Endometrial microvascular endothelial cells (primary cell): ENCODE data around the gene MAP4K2. TPM values are rescaled to one million over a fixed set of nuclear protein-coding genes. Genes with fewer than 3 reads are reported as not detected.

ENCODE experiments used
- in situ Hi-C: cut with HindIII; loops from 2 replicates; pipeline ENCODE4 v1.10.0; 2017; ENCODE audit warnings: low sequenced_read_pairs, low pct_unique_long_range_greater_than_20kb; ENCODE audit errors: inconsistent ontology term
- total RNA-seq: library from RNA; depleted of rRNA; stranded (reverse); fragments of >200 nt; gene quantifications from one replicate; pipeline ENCODE4 v1.2.3, GENCODE V29; 2015; ENCODE audit errors: inconsistent ontology term

MAP4K2 gene
- total RNA-seq, 1 donor from 2014 or later: 42.8 TPM

DNA sequence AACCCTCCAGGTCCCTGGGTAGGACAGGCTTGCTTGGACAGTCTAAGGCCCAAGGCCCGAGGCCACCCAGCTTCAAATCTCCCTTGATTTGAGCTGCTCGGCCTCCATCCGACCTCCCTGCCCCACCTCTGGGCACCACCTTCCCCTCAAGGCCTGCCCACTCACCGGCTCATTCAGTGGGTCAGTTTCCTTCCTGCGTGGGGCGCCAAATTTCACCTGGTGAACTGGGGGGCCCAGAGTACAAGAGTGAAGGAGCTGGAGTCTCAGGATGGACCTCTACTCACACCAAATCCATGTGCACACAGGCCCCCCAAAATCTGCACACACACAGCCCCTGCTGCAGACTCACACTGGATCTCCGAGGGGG is 3.8 kb downstream of the MAP4K2 start:
- in situ Hi-C loops: no loop called here

GRCh38 chr11:64796757-64797541 is 6.1 kb downstream of the MAP4K2 start:
- in situ Hi-C loops: no loop called here

DNA sequence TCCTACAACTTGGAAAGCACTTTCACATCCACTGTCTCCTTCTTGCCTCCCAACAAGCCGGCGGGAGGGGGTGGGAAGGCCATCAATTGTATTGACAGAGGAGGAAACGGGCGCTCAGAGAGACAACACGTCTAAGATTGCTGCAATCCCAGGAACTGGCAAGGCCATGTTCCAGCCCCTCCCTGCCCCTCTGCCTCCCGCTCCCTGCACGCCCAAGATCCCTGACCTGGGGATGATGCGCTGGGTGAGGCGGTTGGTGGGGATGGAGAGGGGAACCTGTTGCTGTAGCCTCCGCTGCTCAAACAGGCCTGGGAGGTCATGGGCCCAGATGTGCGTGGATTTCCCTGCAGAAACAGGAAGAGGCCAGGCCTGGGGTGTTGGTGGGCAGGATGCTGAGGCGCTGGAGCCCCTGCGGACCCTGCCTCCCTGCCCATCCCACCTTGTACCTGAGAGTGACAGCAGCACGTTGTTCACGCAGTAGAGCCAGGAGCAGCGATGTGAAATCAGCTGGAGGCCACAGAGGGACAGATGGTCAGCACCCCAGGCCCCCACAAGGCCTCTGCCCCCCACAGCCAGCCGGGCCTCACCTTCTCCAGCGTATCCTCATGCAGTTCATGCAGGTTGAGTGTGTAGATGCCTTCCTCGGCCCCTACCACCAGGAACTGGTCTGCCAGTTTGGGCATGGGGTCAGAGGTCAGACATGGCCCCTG is 6.8 kb downstream of the MAP4K2 start:
- in situ Hi-C loops: no loop called here

GRCh38 chr11:64794526-64794925 is 8.5 kb downstream of the MAP4K2 start:
- in situ Hi-C loops: no loop called here

DNA sequence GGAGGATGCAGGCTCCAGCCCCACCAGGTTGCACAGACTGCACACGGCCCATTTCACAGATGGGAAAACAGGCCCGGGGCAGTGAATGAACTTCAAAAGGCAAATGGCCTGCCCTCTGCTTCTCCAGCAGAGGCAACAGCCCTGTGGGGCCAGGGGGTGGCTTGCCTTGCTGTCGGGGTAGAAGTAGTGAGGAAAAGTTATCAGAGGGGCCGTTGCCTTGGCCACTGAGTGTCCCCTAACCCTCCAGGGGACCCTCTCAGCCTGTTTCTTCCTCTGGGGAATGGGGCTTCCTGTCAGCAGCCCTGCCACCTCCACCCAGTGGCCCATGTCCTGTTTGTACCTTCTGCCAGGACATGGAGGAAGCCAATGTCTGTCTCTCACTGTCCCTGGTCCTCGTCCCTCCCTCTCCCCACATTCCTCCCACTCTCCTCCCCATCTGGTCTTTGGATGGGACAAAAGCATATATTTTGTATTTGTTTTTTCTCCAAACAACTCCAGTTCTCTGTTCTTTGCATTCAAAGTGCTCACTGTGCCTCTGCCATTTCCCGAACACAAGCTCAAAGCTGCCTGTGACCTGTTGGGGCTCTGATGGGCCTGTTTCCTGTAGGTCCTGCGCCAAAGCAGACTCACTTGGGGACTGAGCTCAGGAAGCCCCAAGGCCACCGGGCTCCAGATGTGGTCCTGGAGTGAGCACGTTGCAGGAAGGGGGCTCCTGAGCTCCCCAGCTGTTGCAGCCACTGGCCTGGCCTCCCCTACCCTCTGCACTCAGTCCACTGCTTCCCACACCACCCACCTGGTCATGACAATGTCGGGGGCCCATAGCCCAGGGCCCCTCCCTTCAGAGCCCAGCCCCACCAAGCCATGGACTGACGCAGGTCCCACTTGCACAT is 9.5 kb downstream of the MAP4K2 start:
- in situ Hi-C loops: no loop called here

DNA sequence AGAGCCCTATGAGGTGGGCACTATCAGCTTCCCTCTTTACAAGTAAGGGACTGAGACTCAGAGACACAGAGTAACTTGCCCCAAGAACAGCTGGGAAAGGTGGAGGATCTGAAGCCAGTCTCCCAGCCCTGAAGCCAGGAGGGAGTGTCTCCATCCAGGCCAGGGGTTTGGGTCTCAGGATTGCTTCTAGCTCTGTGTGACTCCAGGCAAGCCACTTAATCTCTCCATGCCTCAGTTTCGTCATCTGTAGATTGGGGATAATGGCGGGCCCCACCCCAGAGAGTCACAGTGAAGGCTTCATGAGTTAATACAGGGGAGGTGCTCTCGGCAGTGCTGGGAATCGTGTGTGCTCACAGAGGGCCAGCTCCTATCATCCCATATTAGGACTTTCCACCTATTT is 10.5 kb downstream of the MAP4K2 start:
- in situ Hi-C loops: no loop called here

DNA sequence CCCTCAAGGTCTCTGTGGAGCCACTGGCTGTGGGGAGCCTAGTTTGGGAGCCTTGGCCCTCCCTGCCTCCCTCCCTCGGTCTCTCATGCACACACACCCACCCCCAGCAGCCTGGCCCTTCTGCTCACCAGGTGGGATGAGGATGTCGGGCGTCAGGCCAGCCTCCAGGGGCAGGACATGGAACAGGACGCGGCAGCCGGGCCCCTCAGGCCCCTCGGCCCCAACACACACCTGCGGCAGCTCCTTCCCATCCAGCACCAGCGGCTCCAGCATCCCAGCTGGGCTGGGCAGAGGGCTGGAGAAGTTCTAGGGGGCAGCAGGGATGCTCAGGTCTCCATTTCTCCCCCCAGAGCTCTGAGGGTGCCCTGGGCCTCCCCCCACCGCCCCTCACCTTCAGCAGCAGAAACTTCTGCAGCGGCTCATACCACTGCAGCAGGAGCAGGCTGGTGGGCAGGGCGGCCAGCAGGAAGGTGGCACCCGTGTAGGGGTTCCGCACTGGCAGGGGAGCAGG is 11.2 kb downstream of the MAP4K2 start:
- in situ Hi-C loops: no loop called here

DNA sequence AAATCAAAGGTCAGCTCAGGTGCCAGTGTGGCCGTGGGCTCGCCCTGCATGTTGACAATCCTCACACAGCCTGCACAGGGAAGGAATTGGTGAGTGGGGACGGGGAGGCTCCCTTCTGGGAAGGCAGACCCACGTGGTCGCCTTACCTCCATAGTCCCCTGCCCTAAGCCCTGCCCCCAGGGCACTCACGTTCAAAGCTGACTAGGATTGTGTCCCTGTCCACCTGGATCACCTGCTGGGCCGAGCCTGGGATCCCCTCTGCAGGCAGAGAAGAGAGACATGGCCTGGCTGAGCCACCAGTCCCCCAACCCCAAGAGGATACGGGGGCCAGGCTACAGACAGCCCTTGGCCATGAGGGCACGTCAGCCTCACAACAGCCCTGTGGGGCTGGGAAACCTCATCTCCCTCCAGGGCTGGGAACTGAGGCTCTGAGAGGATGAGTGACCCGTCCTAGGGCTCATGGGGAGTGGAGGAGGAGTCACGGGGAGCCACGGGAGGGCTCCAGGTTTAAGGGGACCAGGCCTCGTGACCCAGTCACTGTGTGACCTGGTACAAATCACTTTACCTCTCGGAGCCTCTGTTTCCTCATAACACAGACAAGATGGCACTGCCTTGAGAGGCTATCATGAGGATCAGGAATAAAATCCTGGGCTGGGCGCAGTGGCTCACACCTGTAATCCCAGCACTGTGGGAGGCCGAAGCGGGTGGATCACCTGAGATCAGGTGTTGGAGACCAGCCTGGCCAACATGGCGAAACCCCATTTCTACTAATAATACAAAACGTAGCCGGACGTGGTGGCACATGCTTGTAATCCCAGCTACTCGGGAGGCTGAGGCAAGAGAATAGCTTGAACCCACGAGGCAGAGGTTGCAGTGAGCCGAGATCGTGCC is 12.6 kb downstream of the MAP4K2 start:
- in situ Hi-C loops: no loop called here

GRCh38 chr11:64789331-64790204 is 13.4 kb downstream of the MAP4K2 start:
- in situ Hi-C loops: no loop called here

GRCh38 chr11:64788321-64789215 is 14.4 kb downstream of the MAP4K2 start:
- in situ Hi-C loops: no loop called here

GRCh38 chr11:64787526-64788320 is 15.3 kb downstream of the MAP4K2 start:
- in situ Hi-C loops: no loop called here

GRCh38 chr11:64786308-64786707 is 16.7 kb downstream of the MAP4K2 start:
- in situ Hi-C loops: no loop called here

DNA sequence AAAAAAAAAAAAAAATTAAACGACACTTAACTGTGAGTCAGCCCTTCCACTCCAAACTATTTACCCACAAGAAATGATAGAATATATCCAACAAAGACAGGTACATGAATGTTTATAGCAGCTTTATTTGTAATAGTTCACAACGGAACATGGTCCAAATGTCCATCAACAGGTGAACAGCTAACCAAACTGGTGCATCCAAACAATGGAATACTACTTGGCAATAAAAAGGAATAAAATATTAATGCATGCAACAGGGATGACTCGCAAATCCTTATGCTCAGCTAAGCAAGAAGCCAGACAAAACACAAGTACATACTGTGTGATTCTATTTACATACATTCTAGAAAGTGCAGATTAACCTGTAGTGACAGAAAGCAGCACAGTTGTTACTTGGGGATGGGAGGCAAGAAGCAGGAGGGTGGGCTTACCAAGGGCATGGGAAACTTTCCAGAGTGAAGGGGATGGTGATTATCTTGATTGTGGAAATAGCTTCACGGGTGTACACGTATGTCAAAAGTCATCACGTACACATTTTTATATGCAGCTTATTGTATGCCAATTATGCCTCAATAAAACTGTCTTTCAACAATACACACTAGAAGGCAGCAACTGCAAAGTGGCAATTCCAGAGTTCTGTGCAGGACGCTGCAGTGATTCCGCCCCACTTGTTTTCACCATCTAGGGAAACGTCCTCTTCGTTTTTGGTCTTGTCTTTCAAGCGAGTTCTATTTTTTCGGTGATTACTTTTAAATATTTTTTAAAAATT is 18.0 kb downstream of the MAP4K2 start:
- in situ Hi-C loops: no loop called here

- in situ Hi-C loops: no loop called here
These were observed 24.3 kb downstream of the MAP4K2 start, which contains the start of gene SF1 for GRCh38 chr11:64778473-64779298. Gene SF1 (minus strand): TSS chr11:64778542. CDS start chr11:64778392, 150 bp downstream.

GRCh38 chr11:64778223-64778472 is 24.9 kb downstream of the MAP4K2 start:
- in situ Hi-C loops: no loop called here
